ENCODE data around the gene ZNF385D. TPM values are rescaled to one million over a fixed set of nuclear protein-coding genes. Genes with fewer than 3 reads are reported as not detected.

ZNF385D gene
- total and polyA plus RNA-seq, 2 experiments from 2014 or later: 2.7 to 12.3 TPM

DNA sequence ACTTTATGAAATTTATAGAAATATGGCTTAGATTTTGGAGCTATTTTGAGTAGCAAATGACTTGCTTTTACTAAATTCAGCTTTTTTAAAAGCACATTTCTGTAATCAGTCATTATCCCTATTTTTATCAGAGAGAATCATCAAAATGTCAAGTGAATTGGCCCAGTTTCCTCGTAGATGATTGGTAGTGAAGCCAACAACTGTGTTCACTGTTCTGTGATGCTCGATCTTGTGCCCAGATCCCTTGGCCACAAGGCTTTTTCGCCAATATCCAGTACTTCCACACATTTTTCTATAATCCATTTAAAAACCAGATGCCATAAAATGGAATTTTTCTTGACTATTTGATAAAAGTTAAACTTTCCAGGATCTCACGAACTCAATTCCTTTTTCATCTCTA lies 336.5 kb downstream of the ZNF385D start (continued):
- TF ChIP-seq, protein P1, sequence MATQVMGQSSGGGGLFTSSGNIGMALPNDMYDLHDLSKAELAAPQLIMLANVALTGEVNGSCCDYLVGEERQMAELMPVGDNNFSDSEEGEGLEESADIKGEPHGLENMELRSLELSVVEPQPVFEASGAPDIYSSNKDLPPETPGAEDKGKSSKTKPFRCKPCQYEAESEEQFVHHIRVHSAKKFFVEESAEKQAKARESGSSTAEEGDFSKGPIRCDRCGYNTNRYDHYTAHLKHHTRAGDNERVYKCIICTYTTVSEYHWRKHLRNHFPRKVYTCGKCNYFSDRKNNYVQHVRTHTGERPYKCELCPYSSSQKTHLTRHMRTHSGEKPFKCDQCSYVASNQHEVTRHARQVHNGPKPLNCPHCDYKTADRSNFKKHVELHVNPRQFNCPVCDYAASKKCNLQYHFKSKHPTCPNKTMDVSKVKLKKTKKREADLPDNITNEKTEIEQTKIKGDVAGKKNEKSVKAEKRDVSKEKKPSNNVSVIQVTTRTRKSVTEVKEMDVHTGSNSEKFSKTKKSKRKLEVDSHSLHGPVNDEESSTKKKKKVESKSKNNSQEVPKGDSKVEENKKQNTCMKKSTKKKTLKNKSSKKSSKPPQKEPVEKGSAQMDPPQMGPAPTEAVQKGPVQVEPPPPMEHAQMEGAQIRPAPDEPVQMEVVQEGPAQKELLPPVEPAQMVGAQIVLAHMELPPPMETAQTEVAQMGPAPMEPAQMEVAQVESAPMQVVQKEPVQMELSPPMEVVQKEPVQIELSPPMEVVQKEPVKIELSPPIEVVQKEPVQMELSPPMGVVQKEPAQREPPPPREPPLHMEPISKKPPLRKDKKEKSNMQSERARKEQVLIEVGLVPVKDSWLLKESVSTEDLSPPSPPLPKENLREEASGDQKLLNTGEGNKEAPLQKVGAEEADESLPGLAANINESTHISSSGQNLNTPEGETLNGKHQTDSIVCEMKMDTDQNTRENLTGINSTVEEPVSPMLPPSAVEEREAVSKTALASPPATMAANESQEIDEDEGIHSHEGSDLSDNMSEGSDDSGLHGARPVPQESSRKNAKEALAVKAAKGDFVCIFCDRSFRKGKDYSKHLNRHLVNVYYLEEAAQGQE (IDR thresholded peaks at IDR 0.05; ENCODE audit: unreplicated experiment): no peak
- no peak for TF ChIP-seq EZH2phosphoT487 (IDR thresholded peaks at IDR 0.05; ENCODE audit: unreplicated experiment)

DNA sequence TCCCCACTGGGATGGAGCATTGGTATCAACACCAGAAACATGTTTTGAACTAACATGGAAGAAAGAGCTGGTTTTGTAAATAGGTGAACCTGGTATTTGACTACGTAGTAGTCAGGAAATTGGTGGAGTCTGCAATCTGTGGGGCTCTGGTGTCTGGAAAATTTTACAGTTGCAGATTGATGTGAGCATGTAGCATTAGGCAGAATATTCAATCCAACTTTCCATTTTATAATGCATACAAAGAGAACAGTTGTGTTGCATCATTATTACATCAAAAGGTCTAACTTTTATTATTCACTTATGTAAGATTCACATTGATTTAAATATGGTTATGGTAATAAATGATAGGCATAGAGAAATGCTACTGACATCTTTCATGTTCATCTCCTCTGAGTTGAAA lies 340.0 kb downstream of the ZNF385D start:
- Histone ChIP-seq H3K27ac (ENCODE audit: low read depth) (no peak overlapping the region), H3K4me3 (no peak overlapping the region), H4K20me1 (replicated peaks; ENCODE audit: insufficient read depth) (no peaks in the 10 kb centered on the region), H3K4me1 (ENCODE audit: insufficient read depth) (no peaks in the 10 kb centered on the region), H3K4me2 (no peak overlapping the region), H3F3A (replicated peaks; ENCODE audit: low read depth) (no peaks in the 10 kb centered on the region), H3K79me2 (replicated peaks; ENCODE audit: insufficient read depth) (no peaks in the 10 kb centered on the region), H3K36me3 (ENCODE audit: insufficient read depth) (no peaks in the 10 kb centered on the region), H3K27me3 (ENCODE audit: insufficient read depth) (no peaks in the 10 kb centered on the region), H2AFZ (no peak overlapping the region), H3K9me2 (ENCODE audit: insufficient read depth) (no peaks in the 10 kb centered on the region)
- no peaks in the 10 kb centered on the region for H3K4me1 Mint-ChIP-seq
- H3K9me3 Mint-ChIP-seq: no peaks in the 10 kb centered on the region
- no peaks in the 10 kb centered on the region for H3K36me3 Mint-ChIP-seq (ENCODE audit: low read depth)
- H3K27me3 Mint-ChIP-seq (ENCODE audit: insufficient read depth, low read depth, poor library complexity): no peaks in the 10 kb centered on the region
- H3K27ac Mint-ChIP-seq: no peak overlapping the region
- ATAC-seq: no peak
- no peak overlapping the region for H3K4me3 Mint-ChIP-seq
- no peak for DNase-seq (ENCODE audit: low spot score)
- TF ChIP-seq, protein P1 (IDR thresholded peaks at IDR 0.05; ENCODE audit: unreplicated experiment): no peak
- TF ChIP-seq EZH2 (IDR thresholded peaks at IDR 0.05; ENCODE audit: low read depth, unreplicated experiment) (no peak), JUNB (IDR thresholded peaks at IDR 0.05; ENCODE audit: unreplicated experiment) (no peak), STAT1 (IDR thresholded peaks at IDR 0.05; ENCODE audit: unreplicated experiment) (no peak), CREB1 (CRISPR knock-in tag; IDR thresholded peaks at IDR 0.05; ENCODE audit: low read depth) (no peak), EZH2phosphoT487 (IDR thresholded peaks at IDR 0.05; ENCODE audit: unreplicated experiment) (no peak), ZNF331 (CRISPR knock-in tag; IDR thresholded peaks at IDR 0.05; ENCODE audit: low read depth) (no peak), ZNF114 (CRISPR knock-in tag; IDR thresholded peaks at IDR 0.05) (no peak)
- TF ChIP-seq, protein P2, sequence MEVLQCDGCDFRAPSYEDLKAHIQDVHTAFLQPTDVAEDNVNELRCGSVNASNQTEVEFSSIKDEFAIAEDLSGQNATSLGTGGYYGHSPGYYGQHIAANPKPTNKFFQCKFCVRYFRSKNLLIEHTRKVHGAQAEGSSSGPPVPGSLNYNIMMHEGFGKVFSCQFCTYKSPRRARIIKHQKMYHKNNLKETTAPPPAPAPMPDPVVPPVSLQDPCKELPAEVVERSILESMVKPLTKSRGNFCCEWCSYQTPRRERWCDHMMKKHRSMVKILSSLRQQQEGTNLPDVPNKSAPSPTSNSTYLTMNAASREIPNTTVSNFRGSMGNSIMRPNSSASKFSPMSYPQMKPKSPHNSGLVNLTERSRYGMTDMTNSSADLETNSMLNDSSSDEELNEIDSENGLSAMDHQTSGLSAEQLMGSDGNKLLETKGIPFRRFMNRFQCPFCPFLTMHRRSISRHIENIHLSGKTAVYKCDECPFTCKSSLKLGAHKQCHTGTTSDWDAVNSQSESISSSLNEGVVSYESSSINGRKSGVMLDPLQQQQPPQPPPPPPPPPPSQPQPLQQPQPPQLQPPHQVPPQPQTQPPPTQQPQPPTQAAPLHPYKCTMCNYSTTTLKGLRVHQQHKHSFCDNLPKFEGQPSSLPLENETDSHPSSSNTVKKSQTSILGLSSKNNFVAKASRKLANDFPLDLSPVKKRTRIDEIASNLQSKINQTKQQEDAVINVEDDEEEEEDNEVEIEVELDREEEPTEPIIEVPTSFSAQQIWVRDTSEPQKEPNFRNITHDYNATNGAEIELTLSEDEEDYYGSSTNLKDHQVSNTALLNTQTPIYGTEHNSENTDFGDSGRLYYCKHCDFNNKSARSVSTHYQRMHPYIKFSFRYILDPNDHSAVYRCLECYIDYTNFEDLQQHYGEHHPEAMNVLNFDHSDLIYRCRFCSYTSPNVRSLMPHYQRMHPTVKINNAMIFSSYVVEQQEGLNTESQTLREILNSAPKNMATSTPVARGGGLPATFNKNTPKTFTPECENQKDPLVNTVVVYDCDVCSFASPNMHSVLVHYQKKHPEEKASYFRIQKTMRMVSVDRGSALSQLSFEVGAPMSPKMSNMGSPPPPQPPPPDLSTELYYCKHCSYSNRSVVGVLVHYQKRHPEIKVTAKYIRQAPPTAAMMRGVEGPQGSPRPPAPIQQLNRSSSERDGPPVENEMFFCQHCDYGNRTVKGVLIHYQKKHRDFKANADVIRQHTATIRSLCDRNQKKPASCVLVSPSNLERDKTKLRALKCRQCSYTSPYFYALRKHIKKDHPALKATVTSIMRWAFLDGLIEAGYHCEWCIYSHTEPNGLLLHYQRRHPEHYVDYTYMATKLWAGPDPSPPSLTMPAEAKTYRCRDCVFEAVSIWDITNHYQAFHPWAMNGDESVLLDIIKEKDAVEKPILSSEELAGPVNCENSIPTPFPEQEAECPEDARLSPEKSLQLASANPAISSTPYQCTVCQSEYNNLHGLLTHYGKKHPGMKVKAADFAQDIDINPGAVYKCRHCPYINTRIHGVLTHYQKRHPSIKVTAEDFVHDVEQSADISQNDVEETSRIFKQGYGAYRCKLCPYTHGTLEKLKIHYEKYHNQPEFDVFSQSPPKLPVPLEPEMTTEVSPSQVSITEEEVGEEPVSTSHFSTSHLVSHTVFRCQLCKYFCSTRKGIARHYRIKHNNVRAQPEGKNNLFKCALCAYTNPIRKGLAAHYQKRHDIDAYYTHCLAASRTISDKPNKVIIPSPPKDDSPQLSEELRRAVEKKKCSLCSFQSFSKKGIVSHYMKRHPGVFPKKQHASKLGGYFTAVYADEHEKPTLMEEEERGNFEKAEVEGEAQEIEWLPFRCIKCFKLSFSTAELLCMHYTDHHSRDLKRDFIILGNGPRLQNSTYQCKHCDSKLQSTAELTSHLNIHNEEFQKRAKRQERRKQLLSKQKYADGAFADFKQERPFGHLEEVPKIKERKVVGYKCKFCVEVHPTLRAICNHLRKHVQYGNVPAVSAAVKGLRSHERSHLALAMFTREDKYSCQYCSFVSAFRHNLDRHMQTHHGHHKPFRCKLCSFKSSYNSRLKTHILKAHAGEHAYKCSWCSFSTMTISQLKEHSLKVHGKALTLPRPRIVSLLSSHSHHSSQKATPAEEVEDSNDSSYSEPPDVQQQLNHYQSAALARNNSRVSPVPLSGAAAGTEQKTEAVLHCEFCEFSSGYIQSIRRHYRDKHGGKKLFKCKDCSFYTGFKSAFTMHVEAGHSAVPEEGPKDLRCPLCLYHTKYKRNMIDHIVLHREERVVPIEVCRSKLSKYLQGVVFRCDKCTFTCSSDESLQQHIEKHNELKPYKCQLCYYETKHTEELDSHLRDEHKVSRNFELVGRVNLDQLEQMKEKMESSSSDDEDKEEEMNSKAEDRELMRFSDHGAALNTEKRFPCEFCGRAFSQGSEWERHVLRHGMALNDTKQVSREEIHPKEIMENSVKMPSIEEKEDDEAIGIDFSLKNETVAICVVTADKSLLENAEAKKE (CRISPR knock-in tag; IDR thresholded peaks at IDR 0.05): no peak
- TF ChIP-seq, protein P3, sequence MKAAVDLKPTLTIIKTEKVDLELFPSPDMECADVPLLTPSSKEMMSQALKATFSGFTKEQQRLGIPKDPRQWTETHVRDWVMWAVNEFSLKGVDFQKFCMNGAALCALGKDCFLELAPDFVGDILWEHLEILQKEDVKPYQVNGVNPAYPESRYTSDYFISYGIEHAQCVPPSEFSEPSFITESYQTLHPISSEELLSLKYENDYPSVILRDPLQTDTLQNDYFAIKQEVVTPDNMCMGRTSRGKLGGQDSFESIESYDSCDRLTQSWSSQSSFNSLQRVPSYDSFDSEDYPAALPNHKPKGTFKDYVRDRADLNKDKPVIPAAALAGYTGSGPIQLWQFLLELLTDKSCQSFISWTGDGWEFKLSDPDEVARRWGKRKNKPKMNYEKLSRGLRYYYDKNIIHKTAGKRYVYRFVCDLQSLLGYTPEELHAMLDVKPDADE (IDR thresholded peaks at IDR 0.05): no peak

All from GM23338 (cell line).